ENCODE data around the gene TUBG2.

GRCh38 chr17:42623732-42624596 is 35.1 kb upstream of the TUBG2 start:
- TF ChIP-seq, protein P1, sequence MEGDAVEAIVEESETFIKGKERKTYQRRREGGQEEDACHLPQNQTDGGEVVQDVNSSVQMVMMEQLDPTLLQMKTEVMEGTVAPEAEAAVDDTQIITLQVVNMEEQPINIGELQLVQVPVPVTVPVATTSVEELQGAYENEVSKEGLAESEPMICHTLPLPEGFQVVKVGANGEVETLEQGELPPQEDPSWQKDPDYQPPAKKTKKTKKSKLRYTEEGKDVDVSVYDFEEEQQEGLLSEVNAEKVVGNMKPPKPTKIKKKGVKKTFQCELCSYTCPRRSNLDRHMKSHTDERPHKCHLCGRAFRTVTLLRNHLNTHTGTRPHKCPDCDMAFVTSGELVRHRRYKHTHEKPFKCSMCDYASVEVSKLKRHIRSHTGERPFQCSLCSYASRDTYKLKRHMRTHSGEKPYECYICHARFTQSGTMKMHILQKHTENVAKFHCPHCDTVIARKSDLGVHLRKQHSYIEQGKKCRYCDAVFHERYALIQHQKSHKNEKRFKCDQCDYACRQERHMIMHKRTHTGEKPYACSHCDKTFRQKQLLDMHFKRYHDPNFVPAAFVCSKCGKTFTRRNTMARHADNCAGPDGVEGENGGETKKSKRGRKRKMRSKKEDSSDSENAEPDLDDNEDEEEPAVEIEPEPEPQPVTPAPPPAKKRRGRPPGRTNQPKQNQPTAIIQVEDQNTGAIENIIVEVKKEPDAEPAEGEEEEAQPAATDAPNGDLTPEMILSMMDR (IDR thresholded peaks at IDR 0.05; ENCODE audit: insufficient read depth, low read length, poor library complexity, severe bottlenecking): no peak
- no peak for TF ChIP-seq EZH2phosphoT487 (conservative IDR thresholded peaks at IDR 0.05; ENCODE audit: low read length)
